Erythroblast (primary cell): ENCODE data around the gene SEC31B.

ENCODE experiments used
- GATA1 ChIP-seq: IDR thresholded peaks from 2 replicates; pipeline ENCODE4 v1.6.1; 2011; ENCODE audit warnings: low read depth, mild to moderate bottlenecking, control low read depth, low read length, moderate library complexity
- POLR2A ChIP-seq: IDR thresholded peaks from 2 replicates; pipeline ENCODE4 v1.6.1; 2011; ENCODE audit warnings: mild to moderate bottlenecking, low read length

DNA sequence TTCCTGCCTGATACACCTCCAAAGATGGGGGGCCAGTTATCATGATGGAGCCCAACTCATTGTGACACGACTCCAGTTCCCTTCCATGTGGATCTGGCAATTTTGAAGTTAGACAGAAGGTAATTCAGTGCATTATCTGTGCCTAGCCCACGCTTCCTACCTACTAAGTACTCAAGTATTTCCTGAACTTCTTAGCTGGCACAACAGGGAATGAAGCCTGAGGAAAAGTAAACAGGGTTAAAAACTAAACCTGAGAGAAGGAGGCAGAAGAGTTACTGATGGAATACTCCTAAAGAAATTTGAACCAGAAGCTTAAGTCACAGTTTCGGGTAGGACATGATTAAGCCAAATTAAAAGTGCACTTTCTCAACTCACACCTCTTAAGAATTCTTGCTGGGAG lies 1.1 kb upstream of the SEC31B start:
- no peak for TF ChIP-seq POLR2A
- no peak for TF ChIP-seq GATA1
